GM12892 (cell line): Measurements from ENCODE around the gene TRIP11.
"Not testable (repeated sequence)": the region's sequence is repeated elsewhere in the genome, so short reads cannot be mapped to it uniquely, and the experiment has no call there.

Experiments
- POLR2A ChIP-seq: IDR thresholded peaks from 2 replicates; pipeline ENCODE4 v1.6.1; 2011; ENCODE audit warnings: low read depth, low read length, control low read depth
- POLR2AphosphoS5 ChIP-seq: IDR thresholded peaks from 2 replicates; pipeline ENCODE4 v1.6.1; 2011; ENCODE audit warnings: low read depth, low read length, control low read depth
- TAF1 ChIP-seq: IDR thresholded peaks from 2 replicates; pipeline ENCODE4 v1.6.1; 2011; ENCODE audit warnings: low read depth, mild to moderate bottlenecking, control low read depth, low read length, borderline replicate concordance

- not testable (repeated sequence) for TF ChIP-seq POLR2A, POLR2AphosphoS5, TAF1
Observed at GRCh38 chr14:92041766-92042165, 1.9 kb upstream of the TRIP11 start.
